ENCODE measurements around the gene MYO1E.

Gene MYO1E

GRCh38 chr15:59329570-59330350 is 42.9 kb downstream of the MYO1E start:
- H3K4me3 ChIP-seq (ENCODE audit: low read length), result no peak overlapping the region
- TF ChIP-seq ZNF274 (IDR thresholded peaks at IDR 0.05; ENCODE audit: low read depth, low read length), result no peak

GRCh38 chr15:59329091-59329490 is 43.6 kb downstream of the MYO1E start:
- no peak for TF ChIP-seq ZNF274 (IDR thresholded peaks at IDR 0.05; ENCODE audit: low read depth, low read length)
- H3K4me3 ChIP-seq (ENCODE audit: low read length), result no peak overlapping the region

DNA sequence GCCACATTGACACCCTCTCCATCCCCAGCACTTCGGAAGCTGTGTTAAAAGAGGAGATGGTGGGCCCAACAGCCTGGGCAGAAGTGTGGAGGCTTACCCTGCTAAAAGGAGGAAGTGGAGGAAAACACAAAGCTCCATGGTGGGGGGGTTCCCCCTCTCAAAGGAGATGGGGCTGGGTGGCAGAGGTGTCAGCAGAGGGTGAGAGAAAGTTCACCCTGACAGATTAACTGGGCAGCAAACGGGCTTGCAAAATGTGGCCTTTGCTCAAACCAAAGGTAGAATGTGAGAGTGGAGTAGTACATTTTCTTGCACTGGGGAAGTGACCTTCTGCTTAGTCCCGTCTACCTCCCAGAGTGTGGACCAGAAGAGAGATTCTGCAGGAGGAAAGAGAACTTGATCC is 44.7 kb downstream of the MYO1E start:
- TF ChIP-seq ZNF274 (IDR thresholded peaks at IDR 0.05; ENCODE audit: low read depth, low read length), result no peak
- H3K4me3 ChIP-seq (ENCODE audit: low read length), result no peak overlapping the region

- no peak for TF ChIP-seq ZNF274 (IDR thresholded peaks at IDR 0.05; ENCODE audit: low read depth, low read length)
- H3K4me3 ChIP-seq (ENCODE audit: low read length), result no peak overlapping the region
Observed at GRCh38 chr15:59326856-59327255, 45.8 kb downstream of the MYO1E start.

- no peak for TF ChIP-seq ZNF274 (IDR thresholded peaks at IDR 0.05; ENCODE audit: low read depth, low read length)
- no peak overlapping the region for H3K4me3 ChIP-seq (ENCODE audit: low read length)
Observed at GRCh38 chr15:59322056-59322759, 50.5 kb downstream of the MYO1E start.

DNA sequence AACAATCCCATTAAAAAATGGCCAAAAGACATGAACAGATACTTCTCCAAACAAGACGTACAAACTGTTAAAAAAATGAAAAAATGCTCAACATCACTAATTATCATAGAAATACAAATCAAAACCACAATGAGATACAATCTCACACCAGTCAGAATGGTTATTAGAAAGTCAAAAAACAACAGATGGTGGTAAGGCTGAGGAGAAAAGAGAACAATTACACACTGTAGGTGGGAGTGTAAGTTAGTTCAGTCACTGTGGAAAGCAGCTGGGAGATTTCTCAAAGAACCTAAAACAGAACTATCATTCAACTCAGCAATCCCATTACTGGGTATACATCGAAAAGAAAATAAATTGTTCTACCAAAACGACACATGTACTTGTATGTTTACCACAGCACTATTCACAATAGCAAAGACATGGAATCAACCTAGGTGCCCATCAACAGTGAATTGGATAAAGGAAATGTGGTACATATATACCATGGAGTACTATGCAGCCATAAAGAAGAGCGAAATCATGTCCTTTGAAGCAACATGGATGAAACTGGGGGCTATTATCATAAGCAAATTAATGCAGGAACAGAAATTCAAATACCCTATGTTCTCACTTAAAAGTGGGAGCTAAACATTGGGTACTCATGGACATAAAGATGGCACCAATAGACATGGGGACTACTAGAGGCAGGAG is 51.5 kb downstream of the MYO1E start:
- H3K4me3 ChIP-seq (ENCODE audit: low read length), result no peak overlapping the region
- TF ChIP-seq ZNF274 (IDR thresholded peaks at IDR 0.05; ENCODE audit: low read depth, low read length), result no peak

- TF ChIP-seq ZNF274 (IDR thresholded peaks at IDR 0.05; ENCODE audit: low read depth, low read length), result no peak
- H3K4me3 ChIP-seq (ENCODE audit: low read length), result no peak overlapping the region
Observed at GRCh38 chr15:59317211-59317610, 55.5 kb downstream of the MYO1E start.

DNA sequence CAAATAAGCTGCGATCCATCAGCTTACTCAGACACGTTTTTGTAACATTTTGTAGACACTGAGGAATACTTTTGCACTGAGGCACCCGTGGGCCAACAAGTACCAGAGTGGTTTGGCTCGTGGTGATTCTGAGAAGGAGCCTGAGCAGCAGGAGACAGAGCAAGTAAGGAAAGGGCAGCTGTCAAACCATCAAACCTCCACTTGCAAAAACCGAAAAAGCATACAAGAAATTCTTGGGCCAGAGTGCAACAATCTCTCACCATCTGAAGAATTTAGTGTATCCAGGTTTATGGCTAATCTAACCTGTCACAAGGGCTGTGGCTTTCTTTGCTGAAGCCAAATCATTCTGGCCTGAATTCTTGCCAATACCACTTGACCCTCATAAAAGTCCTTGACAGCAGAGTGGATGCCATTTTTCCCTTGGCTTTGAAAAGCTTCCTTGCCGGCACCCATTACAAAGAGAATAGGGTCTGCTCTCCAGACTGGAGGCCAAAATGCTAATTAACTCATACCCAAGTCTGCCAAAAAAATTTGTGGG is 56.7 kb downstream of the MYO1E start:
- TF ChIP-seq ZNF274 (IDR thresholded peaks at IDR 0.05; ENCODE audit: low read depth, low read length), result no peak
- H3K4me3 ChIP-seq (ENCODE audit: low read length), result no peak overlapping the region

DNA sequence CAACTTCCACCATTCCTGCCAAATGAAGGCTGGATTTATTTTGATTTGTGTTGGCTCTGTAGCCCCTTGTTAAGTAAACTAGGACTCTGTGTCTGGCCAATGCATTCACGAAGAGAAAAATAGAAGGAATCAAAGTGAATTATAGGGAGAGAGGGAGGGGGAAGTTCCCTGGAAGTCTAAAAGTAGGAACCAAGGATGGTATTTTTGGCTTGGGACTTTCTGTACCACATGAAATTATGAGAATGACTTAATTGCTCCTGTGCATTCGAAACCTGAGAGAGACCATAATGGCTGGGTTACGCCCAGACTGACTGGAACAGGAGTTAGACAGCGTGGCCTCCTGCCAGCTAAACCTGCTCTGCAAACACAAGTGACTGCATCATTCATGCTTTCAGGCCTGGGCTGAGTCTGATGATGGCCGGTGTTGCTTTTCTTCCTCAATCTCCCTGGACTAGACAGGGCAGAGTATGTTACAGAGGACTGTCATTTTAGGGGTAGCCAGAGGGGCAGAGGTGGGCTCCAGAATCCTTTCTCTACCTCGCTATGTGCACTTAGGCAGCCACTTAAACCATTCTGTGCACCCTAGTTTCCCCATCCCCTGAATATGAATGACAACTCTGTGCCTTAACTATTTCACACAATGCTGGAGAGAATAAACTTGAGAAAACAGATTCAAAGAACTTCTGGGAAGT is 58.9 kb downstream of the MYO1E start:
- no peak overlapping the region; the same call in 1 of the 2 replicates for H3K4me3 ChIP-seq (ENCODE audit: low read length)

GRCh38 chr15:59312205-59312604 is 60.5 kb downstream of the MYO1E start:
- no peak overlapping the region for H3K4me3 ChIP-seq (ENCODE audit: low read length)
- no peak for TF ChIP-seq ZNF274 (IDR thresholded peaks at IDR 0.05; ENCODE audit: low read depth, low read length)

More for the DNA sequence above, 58.9 kb downstream of the MYO1E start:
- no peak for TF ChIP-seq ZNF274 (IDR thresholded peaks at IDR 0.05; ENCODE audit: low read depth, low read length)

- no peak overlapping the region for H3K4me3 ChIP-seq (ENCODE audit: low read length)
- TF ChIP-seq ZNF274 (IDR thresholded peaks at IDR 0.05; ENCODE audit: low read depth, low read length), result no peak
Observed at GRCh38 chr15:59311195-59311594, 61.5 kb downstream of the MYO1E start.

DNA sequence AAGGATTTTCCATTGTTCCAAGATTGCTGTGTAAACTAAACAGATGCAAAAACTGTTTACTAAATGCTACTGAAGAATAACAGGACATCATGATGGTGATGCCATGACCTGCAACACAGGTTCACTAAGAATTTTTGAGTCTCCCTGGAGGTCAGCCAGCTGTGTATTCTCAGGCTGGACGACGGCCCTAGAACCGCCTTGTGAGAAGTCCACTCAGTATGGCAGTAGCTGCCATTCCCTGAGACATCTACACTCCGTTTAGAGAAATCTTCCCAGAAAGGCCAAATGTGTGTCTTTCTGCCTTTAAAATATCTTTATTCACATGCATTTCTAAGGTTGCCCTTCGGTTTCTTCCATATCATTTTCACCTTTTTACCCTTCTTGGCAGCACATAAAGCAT is 63.3 kb downstream of the MYO1E start:
- no peak for TF ChIP-seq ZNF274 (IDR thresholded peaks at IDR 0.05; ENCODE audit: low read depth, low read length)

GRCh38 chr15:59307165-59307537 is 65.5 kb downstream of the MYO1E start:
- no peak for TF ChIP-seq ZNF274 (IDR thresholded peaks at IDR 0.05; ENCODE audit: low read depth, low read length)

More for the DNA sequence above, 63.3 kb downstream of the MYO1E start:
- no peak overlapping the region for H3K4me3 ChIP-seq (ENCODE audit: low read length)

More at GRCh38 chr15:59307165-59307537, 65.5 kb downstream of the MYO1E start:
- H3K4me3 ChIP-seq (ENCODE audit: low read length), result no peak overlapping the region

Measured in GM08714 (cell line).